Measurements from ENCODE around the gene TUSC2. TPM values are rescaled to one million over a fixed set of nuclear protein-coding genes. Genes with fewer than 3 reads are reported as not detected.

The TUSC2 gene
- total RNA-seq, 2 donors from 2014 or later = 12.9 to 31.6 TPM

- intact Hi-C loops (cut with DNase I) = no loop called here
- TF ChIP-seq POLR2A (IDR thresholded peaks at IDR 0.05) = no peak
- TF ChIP-seq CTCF (IDR thresholded peaks at IDR 0.05) = no peak
- Histone ChIP-seq H3K27me3 (no peaks in the 10 kb centered on the region), H3K4me3 (no peak overlapping the region), H3K27ac (peak overlapping the region; percentile 25 to 98 (median 96)), H3K36me3 (replicated peaks in 1 of 2; ENCODE audit: insufficient read depth in 1 of 2, low read depth in 2 of 2) (peaks cover 0 to 2% of the 10 kb centered on the region in 2 donors), H3K4me1 (peaks cover 68% of the 10 kb centered on the region), H3K9me3 (no peaks in the 10 kb centered on the region)
- ATAC-seq = no peak
- WGBS, 2 donors = 38 to 60% methylated on average over 4 of the region's 4 CpGs
- no peak for DNase-seq
Measured at GRCh38 chr3:50323092-50323600, 4.9 kb downstream of the TUSC2 start.

GRCh38 chr3:50322386-50323091 is 5.5 kb downstream of the TUSC2 start, which contains the start of gene HYAL2:
TSS of gene HYAL2 (minus strand) at chr3:50322745. CDS start at chr3:50320489, 2,256 bp downstream.
- WGBS, 2 donors = 21 to 35% methylated on average over 17 to 31 of the region's 31 CpGs
- H3K27ac ChIP-seq = peak within 1 kb of the TSS; percentile 88 to 98 (median 96)
- H3K4me3 ChIP-seq = peak within 1 kb of the TSS; percentile 3 to 62
- no peak for TF ChIP-seq CTCF (IDR thresholded peaks at IDR 0.05)
- TF ChIP-seq POLR2A (IDR thresholded peaks at IDR 0.05) = peak in 2 of 3 donors; percentile 24 to 36
- ATAC-seq (no peak), DNase-seq (peak in 3 of 4 donors; percentile 49 to 63 (median 61))
- intact Hi-C loops (cut with DNase I) = no loop called here
- no peaks in the 10 kb centered on the region for H3K9me3 ChIP-seq
- H3K4me1 ChIP-seq = peaks cover 72% of the 10 kb centered on the region
- H3K36me3 ChIP-seq (replicated peaks in 1 of 2; ENCODE audit: insufficient read depth in 1 of 2, low read depth in 2 of 2) = peaks cover 0 to 5% of the 10 kb centered on the region in 2 donors
- H3K27me3 ChIP-seq = no peaks in the 10 kb centered on the region

- H3K27me3 ChIP-seq = no peaks in the 10 kb centered on the region
- intact Hi-C loops (cut with DNase I) = no loop called here
- DNase-seq (no peak), ATAC-seq (no peak)
- no peaks in the 10 kb centered on the region for H3K9me3 ChIP-seq
- peaks cover 0 to 5% of the 10 kb centered on the region in 2 donors for H3K36me3 ChIP-seq (replicated peaks in 1 of 2; ENCODE audit: insufficient read depth in 1 of 2, low read depth in 2 of 2)
- no peak for TF ChIP-seq CTCF (IDR thresholded peaks at IDR 0.05)
- peak in 1 of 3 donors; percentile 3 for TF ChIP-seq POLR2A (IDR thresholded peaks at IDR 0.05)
- WGBS, 2 donors = 37 to 56% methylated on average over 6 to 14 of the region's 14 CpGs
- peak overlapping the region in 1 of 2 donors; percentile 3 for H3K4me3 ChIP-seq
- H3K27ac ChIP-seq = peak overlapping the region; percentile 88 to 98 (median 96)
- peaks cover 72% of the 10 kb centered on the region for H3K4me1 ChIP-seq
Measured at GRCh38 chr3:50322115-50322385, 6.0 kb downstream of the TUSC2 start.

- Histone ChIP-seq H3K9me3 (no peaks in the 10 kb centered on the region), H3K27me3 (no peaks in the 10 kb centered on the region), H3K4me1 (peaks cover 67% of the 10 kb centered on the region), H3K27ac (peak overlapping the region; percentile 88 to 98 (median 96)), H3K4me3 (peak overlapping the region in 1 of 2 donors; percentile 62), H3K36me3 (replicated peaks in 1 of 2; ENCODE audit: insufficient read depth in 1 of 2, low read depth in 2 of 2) (peaks cover 0 to 5% of the 10 kb centered on the region in 2 donors)
- DNase-seq (peak; percentile 90 to 93 (median 91)), ATAC-seq (peak; percentile 89)
- intact Hi-C loops (cut with DNase I) = no loop called here
- no peak for TF ChIP-seq POLR2A (IDR thresholded peaks at IDR 0.05)
- peak in 6 of 7 experiments; percentile 16 to 48 (median 32) for TF ChIP-seq CTCF (IDR thresholded peaks at IDR 0.05)
- WGBS, 2 donors = 2 to 20% methylated on average over 1 to 57 of the region's 59 CpGs
Measured at GRCh38 chr3:50321336-50322114, 6.5 kb downstream of the TUSC2 start.
